Mesenchymal stem cell (in vitro differentiated cells and primary cell): ENCODE results near the gene DENND6A.

ENCODE experiments used
- DNase-seq: peaks from one replicate; pipeline ENCODE4 v3.0.0-alpha.2; 2013
- H2AFZ ChIP-seq: one replicate; pipeline ENCODE4 v1.6.1; 2013; ENCODE audit warnings: low read depth, mild to moderate bottlenecking, control low read depth, inconsistent platforms, low read length, moderate library complexity
- H2AK5ac ChIP-seq: 2 replicates; pipeline ENCODE4 v1.6.1; 2013; ENCODE audit warnings: low read length, moderate library complexity, mild to moderate bottlenecking, inconsistent platforms; ENCODE audit not compliant: severe bottlenecking
- H2BK120ac ChIP-seq: one replicate; pipeline ENCODE4 v1.6.1; 2013; ENCODE audit warnings: low read depth, mild to moderate bottlenecking, inconsistent platforms, low read length, moderate library complexity
- H2BK12ac ChIP-seq, 2 experiments: one replicate each; pipeline ENCODE4 v1.6.1; 2013; ENCODE audit warnings: inconsistent platforms in 2 of 2, low read length in 2 of 2, mild to moderate bottlenecking in 2 of 2, moderate library complexity in 2 of 2, control low read depth in 1 of 2
- H2BK15ac ChIP-seq: one replicate; pipeline ENCODE4 v1.6.1; 2013; ENCODE audit warnings: mild to moderate bottlenecking, low read depth, inconsistent platforms; ENCODE audit not compliant: poor library complexity, severe bottlenecking
- H2BK5ac ChIP-seq: 2 replicates; pipeline ENCODE4 v1.6.1; 2013; ENCODE audit warnings: low read depth, mild to moderate bottlenecking, low read length, control low read depth, inconsistent platforms; ENCODE audit not compliant: poor library complexity, severe bottlenecking
- H3K14ac ChIP-seq, 2 experiments: one replicate each; pipeline ENCODE4 v1.6.1; 2013; ENCODE audit warnings: inconsistent platforms in 2 of 2, low read length in 2 of 2, control low read depth in 1 of 2, mild to moderate bottlenecking in 1 of 2, moderate library complexity in 1 of 2
- H3K18ac ChIP-seq, 2 experiments: one replicate each; pipeline ENCODE4 v1.6.1; 2013; ENCODE audit warnings: inconsistent platforms in 2 of 2, low read length in 2 of 2, control low read depth in 1 of 2, low read depth in 1 of 2, mild to moderate bottlenecking in 1 of 2
- H3K23ac ChIP-seq, 2 experiments: one replicate each; pipeline ENCODE4 v1.6.1; 2013; ENCODE audit warnings: inconsistent platforms in 2 of 2, low read length in 2 of 2, mild to moderate bottlenecking in 2 of 2, moderate library complexity in 2 of 2, control low read depth in 1 of 2
- H3K27ac ChIP-seq: 2 replicates; pipeline ENCODE4 v1.5.1; 2013; ENCODE audit warnings: mild to moderate bottlenecking, moderate library complexity, low read length, control low read depth, inconsistent platforms; ENCODE audit not compliant: poor library complexity, severe bottlenecking
- H3K27me3 ChIP-seq, 2 experiments: 2 replicates each; pipeline versions ENCODE4 v1.6.1 to v1.7.0; 2013; ENCODE audit warnings: low read length in 2 of 2, mild to moderate bottlenecking in 2 of 2, moderate library complexity in 2 of 2, control low read depth in 1 of 2, inconsistent platforms in 1 of 2; ENCODE audit not compliant: control insufficient read depth in 1 of 2, insufficient read depth in 1 of 2
- H3K36me3 ChIP-seq, 2 experiments: 2 replicates each; pipeline versions ENCODE4 v1.6.1 to v1.7.0; 2013; ENCODE audit warnings: low read length in 2 of 2, control low read depth in 1 of 2, inconsistent platforms in 1 of 2, low read depth in 1 of 2, mild to moderate bottlenecking in 1 of 2; ENCODE audit not compliant: insufficient read depth in 2 of 2, control insufficient read depth in 1 of 2
- H3K4ac ChIP-seq, 2 experiments: one replicate each; pipeline ENCODE4 v1.6.1; 2013; ENCODE audit warnings: inconsistent platforms in 2 of 2, low read length in 2 of 2, mild to moderate bottlenecking in 2 of 2, moderate library complexity in 2 of 2, control low read depth in 1 of 2, low read depth in 1 of 2
- H3K4me1 ChIP-seq: 2 replicates; pipeline ENCODE4 v1.6.1; 2013; ENCODE audit warnings: low read depth, low read length, control low read depth; ENCODE audit not compliant: control insufficient read depth, insufficient read depth
- H3K4me2 ChIP-seq: 2 replicates; pipeline ENCODE4 v1.6.1; 2013; ENCODE audit warnings: low read length, mild to moderate bottlenecking, inconsistent platforms; ENCODE audit not compliant: poor library complexity, severe bottlenecking
- H3K4me3 ChIP-seq, 2 experiments: 2 replicates each; pipeline versions ENCODE4 v1.5.1 to v1.7.0; 2013; ENCODE audit warnings: low read length in 2 of 2, mild to moderate bottlenecking in 2 of 2, control low read depth in 1 of 2, low read depth in 1 of 2; ENCODE audit not compliant: insufficient read depth in 1 of 2
- H3K79me1 ChIP-seq: replicated peaks from 2 replicates; pipeline ENCODE4 v1.6.1; 2013; ENCODE audit warnings: mild to moderate bottlenecking, control low read depth, low read length, inconsistent platforms; ENCODE audit not compliant: poor library complexity, severe bottlenecking
- H3K9ac ChIP-seq: 2 replicates; pipeline ENCODE4 v1.7.0; 2013; ENCODE audit warnings: mild to moderate bottlenecking, low read length, moderate library complexity
- H3K9me3 ChIP-seq: 2 replicates; pipeline ENCODE4 v1.7.0; 2013; ENCODE audit warnings: mild to moderate bottlenecking, low read length; ENCODE audit not compliant: control insufficient read depth
- H4K8ac ChIP-seq: one replicate; pipeline ENCODE4 v1.6.1; 2013; ENCODE audit warnings: inconsistent platforms, mild to moderate bottlenecking, low read length, moderate library complexity
- H4K91ac ChIP-seq: one replicate; pipeline ENCODE4 v1.6.1; 2013; ENCODE audit warnings: mild to moderate bottlenecking, low read length, inconsistent platforms
- WGBS: methylation state at CpG from one replicate; pipeline ENCODE4 v1.1.7; 2013; ENCODE audit warnings: mixed read lengths; 5-methylcytosine and 5-hydroxymethylcytosine counted together

Gene DENND6A

GRCh38 chr3:57682284-57682683 is 10.6 kb downstream of the DENND6A start:
- no peak for DNase-seq
- no peak overlapping the region for H3K9ac ChIP-seq
- H3K27me3 ChIP-seq, result no peaks in the 10 kb centered on the region
- H4K8ac ChIP-seq, result no peak overlapping the region
- H2AK5ac ChIP-seq, result no peak overlapping the region
- no peak overlapping the region for H3K4me3 ChIP-seq
- H2BK5ac ChIP-seq, result no peak overlapping the region
- H3K79me1 ChIP-seq, result peaks cover 20% of the 10 kb centered on the region
- H3K4me1 ChIP-seq, result no peaks in the 10 kb centered on the region
- H2BK12ac ChIP-seq, result no peak overlapping the region
- no peak overlapping the region for H2BK120ac ChIP-seq
- peaks cover 3 to 35% of the 10 kb centered on the region in 2 experiments for H3K36me3 ChIP-seq
- no peak overlapping the region for H2AFZ ChIP-seq
- H3K14ac ChIP-seq, result no peak overlapping the region
- no peak overlapping the region for H3K4me2 ChIP-seq
- no peaks in the 10 kb centered on the region for H3K9me3 ChIP-seq
- no peak overlapping the region for H4K91ac ChIP-seq
- H2BK15ac ChIP-seq, result no peak overlapping the region
- no CpG with 5 or more reads among the region's 1 CpG for WGBS
- no peak overlapping the region for H3K23ac ChIP-seq
- no peak overlapping the region for H3K4ac ChIP-seq
- H3K18ac ChIP-seq, result no peak overlapping the region
- no peak overlapping the region for H3K27ac ChIP-seq

DNA sequence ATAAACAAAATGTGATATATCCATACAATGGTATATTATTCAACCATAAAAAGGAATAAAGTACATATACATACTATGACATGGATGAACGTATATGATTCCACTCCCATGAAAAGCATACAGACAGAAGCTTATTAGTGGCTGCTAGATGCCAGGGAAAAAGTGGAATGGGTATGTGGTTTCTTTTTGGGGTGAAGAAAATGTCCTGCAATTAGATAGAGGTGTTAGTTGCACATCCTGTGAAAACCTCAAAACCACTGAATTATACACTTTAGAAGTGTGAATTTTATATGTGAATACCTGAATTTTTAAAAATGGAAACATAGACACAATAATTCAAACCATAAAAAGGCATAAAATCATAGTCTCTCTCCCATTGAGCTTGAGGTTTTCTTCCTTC is 11.2 kb downstream of the DENND6A start:
- H3K4me3 ChIP-seq, result no peak overlapping the region
- no peak overlapping the region for H4K91ac ChIP-seq
- H4K8ac ChIP-seq, result no peak overlapping the region
- no peak overlapping the region for H3K9ac ChIP-seq
- H2BK5ac ChIP-seq, result no peak overlapping the region
- H3K9me3 ChIP-seq, result no peaks in the 10 kb centered on the region
- no peak overlapping the region for H2BK12ac ChIP-seq
- H3K23ac ChIP-seq, result no peak overlapping the region
- H3K27ac ChIP-seq, result no peak overlapping the region
- H3K27me3 ChIP-seq, result no peaks in the 10 kb centered on the region
- H3K79me1 ChIP-seq, result peaks cover 21% of the 10 kb centered on the region
- no peak overlapping the region for H3K4me2 ChIP-seq
- no peak overlapping the region for H2BK15ac ChIP-seq
- H3K36me3 ChIP-seq, result peaks cover 3 to 35% of the 10 kb centered on the region in 2 experiments
- no peak overlapping the region for H2AK5ac ChIP-seq
- no peaks in the 10 kb centered on the region for H3K4me1 ChIP-seq
- H3K14ac ChIP-seq, result no peak overlapping the region
- no peak overlapping the region for H2BK120ac ChIP-seq
- no CpG with 5 or more reads among the region's 1 CpG for WGBS
- H2AFZ ChIP-seq, result no peak overlapping the region
- no peak overlapping the region for H3K18ac ChIP-seq
- H3K4ac ChIP-seq, result no peak overlapping the region
- DNase-seq, result no peak

GRCh38 chr3:57680046-57680445 is 12.8 kb downstream of the DENND6A start:
- Histone ChIP-seq H2AK5ac (no peak overlapping the region), H3K18ac (no peak overlapping the region), H3K23ac (no peak overlapping the region), H3K79me1 (peaks cover 27% of the 10 kb centered on the region), H3K9ac (no peak overlapping the region), H3K27me3 (no peaks in the 10 kb centered on the region), H3K9me3 (no peaks in the 10 kb centered on the region), H2AFZ (no peak overlapping the region), H2BK120ac (no peak overlapping the region), H3K4me1 (peaks cover 4% of the 10 kb centered on the region), H2BK12ac (no peak overlapping the region), H2BK5ac (no peak overlapping the region), H3K4ac (no peak overlapping the region), H3K27ac (no peak overlapping the region), H4K8ac (no peak overlapping the region), H3K36me3 (peaks cover 6 to 39% of the 10 kb centered on the region in 2 experiments), H3K4me2 (no peak overlapping the region), H3K4me3 (no peak overlapping the region), H2BK15ac (no peak overlapping the region), H4K91ac (no peak overlapping the region), H3K14ac (no peak overlapping the region)
- 99% methylated on average over 4 of the region's 4 CpGs for WGBS
- DNase-seq, result no peak

DNA sequence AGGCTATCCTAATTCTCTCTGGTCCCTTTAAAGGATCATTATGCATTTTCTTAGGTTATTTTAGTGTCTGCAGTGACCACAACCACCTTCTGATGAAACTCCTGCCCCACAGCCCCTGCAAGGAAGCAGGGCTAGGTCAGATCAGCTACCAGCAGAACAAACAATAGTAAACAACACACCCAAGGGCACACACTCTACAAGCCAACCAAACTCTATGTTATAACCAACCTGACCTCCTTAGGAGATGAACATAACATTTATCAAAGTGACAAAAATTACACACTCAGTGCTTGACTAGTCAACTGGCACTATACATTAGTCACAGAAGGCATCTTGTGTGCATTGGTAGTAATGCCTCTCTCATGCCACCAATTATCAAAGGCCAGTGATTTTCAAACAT is 17.3 kb downstream of the DENND6A start:
- no peak overlapping the region for H3K9ac ChIP-seq
- no peak overlapping the region for H2BK12ac ChIP-seq
- no peak overlapping the region for H4K8ac ChIP-seq
- peaks cover 4% of the 10 kb centered on the region for H3K4me1 ChIP-seq
- no peak overlapping the region for H4K91ac ChIP-seq
- no peaks in the 10 kb centered on the region for H3K9me3 ChIP-seq
- no peak overlapping the region for H3K4me2 ChIP-seq
- H3K27me3 ChIP-seq, result no peaks in the 10 kb centered on the region
- no peak for DNase-seq
- no peak overlapping the region for H3K4ac ChIP-seq
- H2BK15ac ChIP-seq, result no peak overlapping the region
- H3K36me3 ChIP-seq, result peaks cover 6 to 26% of the 10 kb centered on the region in 2 experiments
- H3K79me1 ChIP-seq, result peaks cover 31% of the 10 kb centered on the region
- no peak overlapping the region for H2AFZ ChIP-seq
- no peak overlapping the region for H3K23ac ChIP-seq
- H3K18ac ChIP-seq, result no peak overlapping the region
- no peak overlapping the region for H3K27ac ChIP-seq
- H2BK120ac ChIP-seq, result no peak overlapping the region
- no peak overlapping the region for H2BK5ac ChIP-seq
- H3K14ac ChIP-seq, result no peak overlapping the region
- H2AK5ac ChIP-seq, result no peak overlapping the region
- no peak overlapping the region for H3K4me3 ChIP-seq
